Nephron progenitor cell (in vitro differentiated cells): ENCODE data around the gene CCNC.

Experiments
- DNase-seq: peaks from one replicate; pipeline ENCODE4 v3.0.0; 2021
- H3K27ac Mint-ChIP-seq: 2 replicates; pipeline ENCODE4 v1.8.0; 2021; ENCODE audit warnings: mild to moderate bottlenecking, moderate library complexity, mixed read lengths
- H3K27me3 Mint-ChIP-seq: 2 replicates; pipeline ENCODE4 v1.8.0; 2021; ENCODE audit warnings: mild to moderate bottlenecking, low read depth, mixed read lengths; ENCODE audit not compliant: poor library complexity
- H3K36me3 Mint-ChIP-seq: 2 replicates; pipeline ENCODE4 v1.8.0; 2021; ENCODE audit warnings: low read depth, mixed read lengths
- H3K4me1 Mint-ChIP-seq: 2 replicates; pipeline ENCODE4 v1.8.0; 2021; ENCODE audit warnings: mixed read lengths
- H3K4me3 Mint-ChIP-seq: 2 replicates; pipeline ENCODE4 v1.8.0; 2021; ENCODE audit warnings: mild to moderate bottlenecking, moderate library complexity, mixed read lengths
- H3K9me3 Mint-ChIP-seq: 2 replicates; pipeline ENCODE4 v1.8.0; 2021; ENCODE audit warnings: mild to moderate bottlenecking, moderate library complexity, mixed read lengths
- CTCF ChIP-seq: fragments of 200-600 bp; sonication (generic); IDR thresholded peaks from 2 replicates; pipeline ENCODE4 v1.5.0; 2021; ENCODE audit warnings: antibody characterized with exemption

CCNC gene

DNA sequence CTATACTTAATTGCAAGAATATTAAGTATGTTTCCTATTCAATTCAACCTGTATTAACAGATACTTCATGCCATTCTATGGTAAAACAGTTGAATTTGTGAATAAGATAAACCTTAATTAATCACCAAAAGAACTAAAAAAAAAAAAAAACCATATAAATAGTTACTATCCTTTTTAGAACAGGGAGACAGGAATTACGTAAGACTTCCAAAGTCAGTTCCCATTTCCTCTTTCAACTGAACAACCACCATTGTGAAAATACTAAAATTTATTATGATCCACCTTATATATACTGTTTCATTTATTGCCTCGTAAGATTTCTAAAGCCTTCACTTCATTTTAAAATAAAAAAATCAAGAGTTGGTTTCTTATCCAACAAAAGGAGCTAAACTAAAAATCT is 9.4 kb downstream of the CCNC start:
- Mint-ChIP-seq H3K27me3 (no peaks in the 10 kb centered on the region), H3K9me3 (peaks cover 14% of the 10 kb centered on the region), H3K36me3 (peaks cover 74% of the 10 kb centered on the region), H3K4me3 (no peak overlapping the region), H3K4me1 (no peaks in the 10 kb centered on the region), H3K27ac (no peak overlapping the region)
- TF ChIP-seq CTCF: no peak
- no peak for DNase-seq

DNA sequence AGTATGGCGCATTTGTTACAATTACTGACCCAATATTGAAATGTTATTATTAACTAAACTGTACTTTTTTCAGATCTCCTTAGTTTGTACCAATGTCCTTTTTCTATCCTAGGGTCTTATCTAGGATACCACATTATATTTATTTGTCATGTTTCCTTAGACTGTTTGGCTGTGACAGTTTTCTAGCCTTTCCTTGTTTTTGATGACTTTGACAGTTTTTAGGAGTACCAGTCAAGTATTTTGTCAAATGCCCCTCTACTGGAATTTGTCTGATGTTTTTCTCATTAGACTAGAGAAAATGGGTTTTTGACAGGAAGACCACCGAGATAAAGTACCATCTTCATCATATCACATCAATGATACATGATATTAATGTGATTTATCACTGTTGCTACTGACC is 14.6 kb downstream of the CCNC start:
- Mint-ChIP-seq H3K27ac (no peak overlapping the region), H3K27me3 (no peaks in the 10 kb centered on the region), H3K9me3 (peaks cover 14% of the 10 kb centered on the region), H3K4me1 (no peaks in the 10 kb centered on the region), H3K4me3 (no peak overlapping the region), H3K36me3 (peaks cover 51% of the 10 kb centered on the region)
- TF ChIP-seq CTCF: no peak
- no peak for DNase-seq

- no peak overlapping the region for H3K27ac Mint-ChIP-seq
- no peak for DNase-seq
- H3K4me3 Mint-ChIP-seq: no peak overlapping the region
- H3K4me1 Mint-ChIP-seq: no peaks in the 10 kb centered on the region
- no peak for TF ChIP-seq CTCF
- peaks cover 56% of the 10 kb centered on the region for H3K36me3 Mint-ChIP-seq
- no peaks in the 10 kb centered on the region for H3K27me3 Mint-ChIP-seq
- peaks cover 4% of the 10 kb centered on the region for H3K9me3 Mint-ChIP-seq
These were observed 18.3 kb downstream of the CCNC start for GRCh38 chr6:99550046-99550748.

GRCh38 chr6:99548706-99549105 is 19.8 kb downstream of the CCNC start:
- H3K4me1 Mint-ChIP-seq: no peaks in the 10 kb centered on the region
- H3K36me3 Mint-ChIP-seq: peaks cover 52% of the 10 kb centered on the region
- no peaks in the 10 kb centered on the region for H3K27me3 Mint-ChIP-seq
- no peak for DNase-seq
- H3K4me3 Mint-ChIP-seq: no peak overlapping the region
- no peak overlapping the region for H3K27ac Mint-ChIP-seq
- TF ChIP-seq CTCF: no peak
- no peaks in the 10 kb centered on the region for H3K9me3 Mint-ChIP-seq

DNA sequence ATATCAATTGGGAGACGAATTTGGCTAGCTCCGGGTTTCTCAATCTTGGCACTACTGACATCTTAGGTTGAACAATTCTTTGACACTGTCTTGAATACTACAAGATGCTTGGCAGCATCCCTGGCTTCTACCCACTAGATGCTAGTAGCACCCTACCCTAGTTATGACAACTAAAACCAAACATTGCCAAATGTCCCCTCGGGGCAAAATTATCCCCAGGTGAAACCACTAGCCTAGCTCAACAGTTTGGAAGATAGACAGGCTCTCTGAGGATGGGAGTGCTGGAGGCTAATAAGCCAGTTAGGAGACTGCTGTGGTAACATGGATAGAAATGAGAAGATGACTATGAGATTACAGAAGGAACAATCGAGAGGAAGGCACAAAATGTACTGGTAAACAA is 20.9 kb downstream of the CCNC start:
- Mint-ChIP-seq H3K4me3 (no peak overlapping the region), H3K9me3 (no peaks in the 10 kb centered on the region), H3K27me3 (no peaks in the 10 kb centered on the region), H3K4me1 (no peaks in the 10 kb centered on the region), H3K36me3 (peaks cover 60% of the 10 kb centered on the region), H3K27ac (no peak overlapping the region)
- no peak for TF ChIP-seq CTCF
- no peak for DNase-seq

DNA sequence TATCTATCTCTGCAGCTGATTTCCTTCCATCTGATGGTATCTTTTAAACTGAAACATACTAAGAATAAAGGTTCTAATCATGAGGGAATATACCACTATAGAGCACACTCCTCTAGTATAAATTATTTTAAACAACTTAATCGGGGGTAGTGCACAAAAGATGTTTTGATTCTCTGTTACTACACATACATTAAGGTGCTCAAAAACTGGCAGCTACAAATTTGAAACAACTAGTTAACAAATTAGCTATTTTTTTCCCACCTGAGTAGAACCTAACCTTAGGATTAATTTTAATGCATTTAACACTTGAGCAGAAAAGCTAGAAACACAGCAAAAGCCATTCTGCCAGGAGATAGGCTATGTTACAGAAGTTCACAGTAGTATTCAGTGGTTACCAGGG is 23.0 kb downstream of the CCNC start:
- H3K4me1 Mint-ChIP-seq: no peaks in the 10 kb centered on the region
- H3K27ac Mint-ChIP-seq: no peak overlapping the region
- H3K36me3 Mint-ChIP-seq: peaks cover 69% of the 10 kb centered on the region

More for the DNA sequence above, 23.0 kb downstream of the CCNC start:
- Mint-ChIP-seq H3K27me3 (no peaks in the 10 kb centered on the region), H3K4me3 (no peak overlapping the region), H3K9me3 (no peaks in the 10 kb centered on the region)
- TF ChIP-seq CTCF: no peak
- no peak for DNase-seq
